HG02852 (cell line): Measurements from ENCODE around the gene CNTD1.

Experiments used
- ATAC-seq: cut with Tn5 transposase; IDR thresholded peaks from one replicate; pipeline ENCODE4 v1.9.1; 2021; ENCODE audit warnings: mild to moderate bottlenecking, moderate library complexity; ENCODE audit not compliant: unreplicated experiment

Gene CNTD1

GRCh38 chr17:42779304-42779935, 19.2 kb upstream of the CNTD1 start:
- ATAC-seq, result no peak

- no peak for ATAC-seq
Measured at GRCh38 chr17:42779936-42780850, 18.5 kb upstream of the CNTD1 start, which contains the start of gene WNK4. WNK4 (plus strand) TSS chr17:42780610; CDS start chr17:42780699, 89 bp downstream.

- ATAC-seq, result no peak
Measured at GRCh38 chr17:42780851-42781638, 17.6 kb upstream of the CNTD1 start.

- ATAC-seq, result no peak
Measured at GRCh38 chr17:42781639-42782165, 17.0 kb upstream of the CNTD1 start.

GRCh38 chr17:42782166-42783061, 16.2 kb upstream of the CNTD1 start:
- no peak for ATAC-seq

GRCh38 chr17:42783062-42783790, 15.4 kb upstream of the CNTD1 start:
- no peak for ATAC-seq

GRCh38 chr17:42783791-42784138, 14.9 kb upstream of the CNTD1 start:
- no peak for ATAC-seq

GRCh38 chr17:42784409-42784808, 14.3 kb upstream of the CNTD1 start:
- no peak for ATAC-seq

GRCh38 chr17:42784811-42785592, 13.7 kb upstream of the CNTD1 start:
- no peak for ATAC-seq

- no peak for ATAC-seq
Measured at GRCh38 chr17:42787266-42787665, 11.4 kb upstream of the CNTD1 start.

- no peak for ATAC-seq
Measured at GRCh38 chr17:42791948-42792347, 6.7 kb upstream of the CNTD1 start.

- ATAC-seq, result no peak
Measured at GRCh38 chr17:42792545-42792944, 6.1 kb upstream of the CNTD1 start.

GRCh38 chr17:42795061-42795460, 3.6 kb upstream of the CNTD1 start:
- no peak for ATAC-seq

- ATAC-seq, result no peak
Measured at GRCh38 chr17:42795465-42795864, 3.2 kb upstream of the CNTD1 start.

GRCh38 chr17:42796066-42796758, 2.4 kb upstream of the CNTD1 start:
- no peak for ATAC-seq

- ATAC-seq, result no peak
Measured at GRCh38 chr17:42797067-42798007, 1.3 kb upstream of the CNTD1 start.

- ATAC-seq, result no peak
Measured at GRCh38 chr17:42798011-42798382, 664 bp upstream of the CNTD1 start.
